Omental fat pad (tissue), 4 donors: Measurements from ENCODE around the gene KLHL6. TPM values are rescaled to one million over a fixed set of nuclear protein-coding genes. Genes with fewer than 3 reads are reported as not detected.

Source experiments
- ATAC-seq: fragments of 150-250 bp; one replicate; pipeline ENCODE4 v1.9.1; 2016; ENCODE audit warnings: mild to moderate bottlenecking, moderate library complexity; ENCODE audit not compliant: low FRiP score
- DNase-seq: peaks from one replicate; pipeline ENCODE4 v3.0.0-alpha.2; 2019; ENCODE audit warnings: low spot score
- CTCF ChIP-seq, 3 donors: fragments of 450-650 bp; IDR thresholded peaks; one replicate each; pipeline ENCODE4 v1.5.1; 2016 to 2017; ENCODE audit warnings: antibody characterized with exemption in 3 of 3, mild to moderate bottlenecking in 3 of 3, moderate library complexity in 2 of 3
- total RNA-seq, 4 donors: library from RNA; depleted of rRNA; stranded (reverse); fragments of >200 nt; gene quantifications; one replicate each; pipeline ENCODE4 v1.1.0, GENCODE V29; 2016

KLHL6 gene
- total RNA-seq, 4 donors from 2014 or later = 3.0 to 21.5 (median 6.5) TPM

- DNase-seq (no peak), ATAC-seq (no peak)
- no peak for TF ChIP-seq CTCF (IDR thresholded peaks at IDR 0.05)
Measured at GRCh38 chr3:183586477-183586876, 31.0 kb upstream of the KLHL6 start.

GRCh38 chr3:183584914-183585280, 29.4 kb upstream of the KLHL6 start:
- DNase-seq (no peak), ATAC-seq (no peak)
- TF ChIP-seq CTCF (IDR thresholded peaks at IDR 0.05) = no peak

- TF ChIP-seq CTCF (IDR thresholded peaks at IDR 0.05) = no peak
- DNase-seq (no peak), ATAC-seq (no peak)
Measured at GRCh38 chr3:183584246-183584913, 28.9 kb upstream of the KLHL6 start.

- TF ChIP-seq CTCF (IDR thresholded peaks at IDR 0.05) = no peak
- DNase-seq = no peak
- no peak for ATAC-seq
Measured at GRCh38 chr3:183583331-183584245, 28.1 kb upstream of the KLHL6 start.

GRCh38 chr3:183582161-183582560, 26.7 kb upstream of the KLHL6 start:
- no peak for DNase-seq
- no peak for ATAC-seq
- TF ChIP-seq CTCF (IDR thresholded peaks at IDR 0.05) = no peak

- no peak for TF ChIP-seq CTCF (IDR thresholded peaks at IDR 0.05)
- no peak for DNase-seq
- ATAC-seq = no peak
Measured at GRCh38 chr3:183581496-183582155, 26.1 kb upstream of the KLHL6 start.
